NT2/D1 (cell line): Measurements from ENCODE around the gene MYO3B.

ENCODE experiments used
- SUZ12 ChIP-seq: IDR thresholded peaks from 2 replicates; pipeline ENCODE4 v1.6.1; 2011; ENCODE audit not compliant: insufficient read length, insufficient read depth; ENCODE audit errors: extremely low read depth
- YY1 ChIP-seq: IDR thresholded peaks from 2 replicates; pipeline ENCODE4 v1.6.1; 2011; ENCODE audit not compliant: insufficient read length, insufficient read depth
- ZNF274 ChIP-seq: IDR thresholded peaks from 2 replicates; pipeline ENCODE4 v1.6.1; 2011; ENCODE audit warnings: mild to moderate bottlenecking, low read depth, low read length

DNA sequence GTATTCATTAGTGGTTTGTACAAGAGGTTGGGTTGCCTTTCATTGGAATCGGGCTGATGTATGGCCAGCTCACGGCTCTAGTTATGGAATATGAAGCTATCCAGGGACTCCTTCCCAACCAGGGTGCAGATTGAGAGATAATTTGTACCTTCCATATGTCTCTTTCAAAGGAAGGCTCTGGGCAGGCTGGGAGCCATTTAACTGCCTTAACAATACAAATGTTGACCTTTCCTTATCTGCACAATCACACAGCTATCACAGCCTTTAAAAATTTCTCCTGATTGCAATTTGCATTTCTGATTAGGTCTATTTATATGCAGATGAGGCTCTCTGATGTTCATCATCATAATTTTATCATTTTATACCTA is 58.7 kb downstream of the MYO3B start:
- TF ChIP-seq SUZ12, result no peak
- TF ChIP-seq YY1, result no peak
- TF ChIP-seq ZNF274, result no peak
